NCI-H2196 (cell line): ENCODE data around the gene AMBRA1.
"Not testable (repeated sequence)": the region's sequence is repeated elsewhere in the genome, so short reads cannot be mapped to it uniquely, and the experiment has no call there.

Source experiments
- DNase-seq: peaks from one replicate; lab custom pipeline; 2025; ENCODE audit not compliant: unreplicated experiment; lab: John Stamatoyannopoulos, UW

The AMBRA1 gene

GRCh38 chr11:46615756-46616155 lies 21.9 kb upstream of the AMBRA1 start:
- no peak for DNase-seq

GRCh38 chr11:46612326-46612725 lies 18.5 kb upstream of the AMBRA1 start:
- no peak for DNase-seq

GRCh38 chr11:46611526-46612304 lies 17.9 kb upstream of the AMBRA1 start:
- no peak for DNase-seq

- no peak for DNase-seq
Measured at GRCh38 chr11:46609386-46609785, 15.6 kb upstream of the AMBRA1 start.

- DNase-seq, result no peak
Measured at GRCh38 chr11:46607516-46607915, 13.7 kb upstream of the AMBRA1 start.

- DNase-seq, result no peak
Measured at GRCh38 chr11:46604796-46605195, 11.0 kb upstream of the AMBRA1 start.

- no peak for DNase-seq
Measured at GRCh38 chr11:46603704-46604308, 10.0 kb upstream of the AMBRA1 start.

GRCh38 chr11:46601129-46601528 lies 7.3 kb upstream of the AMBRA1 start:
- no peak for DNase-seq

- DNase-seq, result no peak
Measured at GRCh38 chr11:46600194-46600960, 6.6 kb upstream of the AMBRA1 start.

- DNase-seq, result no peak
Measured at GRCh38 chr11:46599340-46600193, 5.7 kb upstream of the AMBRA1 start.

- no peak for DNase-seq
Measured at GRCh38 chr11:46597609-46598219, 3.9 kb upstream of the AMBRA1 start.

- DNase-seq, result no peak
Measured at GRCh38 chr11:46597155-46597554, 3.3 kb upstream of the AMBRA1 start.

- DNase-seq, result no peak
Measured at GRCh38 chr11:46594785-46595184, 962 bp upstream of the AMBRA1 start.

GRCh38 chr11:46594374-46594700 lies 514 bp upstream of the AMBRA1 start:
- no peak for DNase-seq

GRCh38 chr11:46590740-46591605 lies 2.9 kb downstream of the AMBRA1 start:
- DNase-seq, result peak; percentile 8

GRCh38 chr11:46588915-46589314 lies 4.9 kb downstream of the AMBRA1 start:
- DNase-seq, result no peak

- DNase-seq, result no peak
Measured at GRCh38 chr11:46588131-46588530, 5.7 kb downstream of the AMBRA1 start.

GRCh38 chr11:46583513-46583912 lies 10.3 kb downstream of the AMBRA1 start:
- not testable (repeated sequence) for DNase-seq

GRCh38 chr11:46582588-46582987 lies 11.2 kb downstream of the AMBRA1 start:
- DNase-seq, result no peak

- DNase-seq, result no peak
Measured at GRCh38 chr11:46577058-46577457, 16.8 kb downstream of the AMBRA1 start.
